Retina (tissue), 1 donor: Measurements from ENCODE around the gene UPK2.

Experiments used
- DNase-seq: peaks from one replicate; pipeline ENCODE4 v3.0.0-alpha.2; 2016

Gene UPK2

DNA sequence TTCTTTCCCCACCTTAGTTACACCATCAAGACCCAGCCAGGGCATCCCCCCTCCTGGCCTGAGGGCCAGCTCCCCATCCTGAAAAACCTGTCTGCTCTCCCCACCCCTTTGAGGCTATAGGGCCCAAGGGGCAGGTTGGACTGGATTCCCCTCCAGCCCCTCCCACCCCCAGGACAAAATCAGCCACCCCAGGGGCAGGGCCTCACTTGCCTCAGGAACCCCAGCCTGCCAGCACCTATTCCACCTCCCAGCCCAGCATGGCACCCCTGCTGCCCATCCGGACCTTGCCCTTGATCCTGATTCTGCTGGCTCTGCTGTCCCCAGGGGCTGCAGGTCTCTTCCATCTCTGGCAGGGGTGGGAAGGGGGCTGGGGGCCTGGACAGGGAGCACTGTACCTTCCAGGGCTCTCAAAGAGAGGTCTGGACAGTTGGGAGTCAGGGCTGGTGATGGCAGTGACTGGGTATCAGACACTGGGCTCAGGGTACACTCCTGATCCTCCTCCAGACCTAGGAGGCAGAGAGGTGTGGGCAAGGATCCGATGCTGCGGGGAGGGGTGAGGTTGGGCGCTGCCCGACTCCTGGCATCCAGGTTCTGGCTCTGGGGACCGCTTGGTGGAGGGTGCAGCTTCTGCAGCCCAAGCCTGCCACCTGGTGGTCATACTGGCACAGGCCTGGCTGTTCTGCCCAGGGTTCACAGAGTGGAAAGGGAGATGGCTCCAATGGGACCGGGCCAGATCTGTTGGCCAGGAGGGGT is at the start of gene UPK2:
Gene UPK2, plus strand, starts transcription at position 205 of the 753 bp plus-strand sequence. Its CDS starts 53 bp downstream, at position 258.
- peak; percentile 92 for DNase-seq

DNA sequence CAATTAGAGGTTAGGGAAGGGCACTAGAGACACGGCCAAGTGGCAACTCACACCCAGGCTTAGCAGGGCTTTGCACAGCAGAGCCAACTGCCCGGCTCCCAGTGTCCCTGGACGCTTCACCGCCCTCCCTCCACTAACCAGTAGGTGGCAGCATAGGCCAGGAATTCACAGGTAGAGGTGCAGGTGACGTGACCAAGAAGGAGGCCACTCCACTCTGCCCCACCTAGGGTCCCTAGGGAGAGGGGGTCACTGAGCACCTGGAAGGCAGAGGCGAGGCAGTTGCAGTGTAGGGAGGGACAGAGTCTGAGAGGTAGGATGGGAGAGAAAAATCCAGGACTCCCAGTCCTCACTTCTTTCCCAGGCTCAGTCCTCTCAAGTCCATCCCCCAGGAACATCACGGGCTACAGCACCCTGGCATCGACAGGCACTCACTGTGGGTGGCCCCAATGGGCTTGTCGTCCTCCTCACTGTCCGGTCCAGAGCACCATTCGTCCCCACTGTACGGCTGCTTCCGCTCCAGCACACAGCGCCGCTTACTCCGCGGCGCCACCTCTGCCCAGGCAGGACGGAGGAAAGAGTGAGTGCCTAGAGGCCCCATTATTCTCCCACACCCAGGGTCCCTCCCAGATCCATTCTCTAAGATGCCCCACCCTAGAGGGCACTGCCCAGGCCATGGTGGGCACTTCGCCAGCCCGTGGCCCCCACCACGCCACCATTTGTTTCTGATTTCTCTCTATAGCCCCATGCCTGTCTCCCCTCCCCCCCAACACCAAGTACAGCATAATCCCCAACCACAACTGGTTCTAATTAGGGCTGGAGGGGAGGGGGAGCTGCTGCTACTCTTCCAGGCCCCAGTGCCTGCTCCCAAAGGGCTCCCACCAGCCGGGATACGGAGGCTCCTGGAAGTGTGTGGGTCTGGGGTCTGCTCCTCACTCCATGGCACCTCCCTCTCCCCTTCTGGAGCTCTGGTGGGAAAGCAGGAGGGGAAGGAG is 48.8 kb upstream of the UPK2 start:
- DNase-seq: peak; percentile 92

DNA sequence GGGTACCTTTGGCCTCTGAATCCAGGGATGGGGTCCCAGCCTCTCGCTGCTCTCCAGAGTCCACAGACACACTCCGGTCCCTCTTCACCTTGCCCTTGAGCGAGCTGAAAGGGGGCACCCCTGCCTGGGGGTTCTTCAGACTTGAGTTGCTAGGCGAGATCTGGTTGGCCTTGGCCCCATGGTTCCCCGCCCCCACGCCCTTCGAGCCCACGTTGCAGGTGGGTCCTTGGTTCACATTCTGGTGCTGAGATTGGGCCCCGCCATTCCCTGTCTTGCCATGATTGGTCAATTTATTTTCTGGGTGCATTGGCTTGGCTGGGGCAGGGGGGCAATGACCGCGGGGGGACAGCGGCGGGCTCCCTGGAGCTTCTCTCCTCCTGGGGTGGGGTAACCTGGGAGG is 47.8 kb upstream of the UPK2 start:
- no peak for DNase-seq

- peak; percentile 89 for DNase-seq
These were observed 47.0 kb upstream of the UPK2 start for GRCh38 chr11:118908901-118909618.

DNA sequence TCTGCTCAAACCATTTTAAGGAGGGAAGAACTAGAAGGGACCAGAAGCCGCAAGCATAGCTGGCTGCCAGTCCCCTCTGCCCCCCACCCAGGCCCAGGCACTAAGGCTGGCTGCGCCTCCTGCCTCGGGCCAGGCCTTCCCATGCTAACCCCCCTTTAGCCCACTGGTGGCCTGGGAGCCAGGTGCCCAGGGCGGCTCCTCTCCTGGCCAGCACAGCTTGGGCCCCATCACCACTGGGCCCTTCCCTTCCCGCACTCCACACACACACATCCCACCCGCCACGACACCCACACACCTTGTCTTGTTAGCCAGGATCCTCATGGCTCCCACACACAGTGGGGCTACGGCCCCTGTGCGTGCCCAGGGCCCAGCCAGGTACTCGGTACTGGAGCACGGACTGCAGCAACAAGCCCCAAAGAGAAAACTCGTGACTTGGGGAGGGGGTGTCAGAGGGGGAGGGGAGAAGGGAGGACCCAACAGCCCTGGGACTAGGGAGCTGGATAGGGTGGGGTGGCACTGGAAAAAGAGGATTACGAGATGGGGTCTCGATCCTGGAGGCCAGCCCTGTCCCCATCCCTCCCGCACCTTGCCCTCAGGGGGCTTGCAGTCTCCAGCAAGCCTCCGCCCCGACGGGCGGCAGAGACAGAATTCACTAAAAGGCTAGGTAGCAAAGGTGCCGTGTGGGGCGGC is 46.3 kb upstream of the UPK2 start:
- no peak for DNase-seq

- DNase-seq: peak; percentile 82
These were observed 45.6 kb upstream of the UPK2 start for GRCh38 chr11:118910309-118911112.

DNA sequence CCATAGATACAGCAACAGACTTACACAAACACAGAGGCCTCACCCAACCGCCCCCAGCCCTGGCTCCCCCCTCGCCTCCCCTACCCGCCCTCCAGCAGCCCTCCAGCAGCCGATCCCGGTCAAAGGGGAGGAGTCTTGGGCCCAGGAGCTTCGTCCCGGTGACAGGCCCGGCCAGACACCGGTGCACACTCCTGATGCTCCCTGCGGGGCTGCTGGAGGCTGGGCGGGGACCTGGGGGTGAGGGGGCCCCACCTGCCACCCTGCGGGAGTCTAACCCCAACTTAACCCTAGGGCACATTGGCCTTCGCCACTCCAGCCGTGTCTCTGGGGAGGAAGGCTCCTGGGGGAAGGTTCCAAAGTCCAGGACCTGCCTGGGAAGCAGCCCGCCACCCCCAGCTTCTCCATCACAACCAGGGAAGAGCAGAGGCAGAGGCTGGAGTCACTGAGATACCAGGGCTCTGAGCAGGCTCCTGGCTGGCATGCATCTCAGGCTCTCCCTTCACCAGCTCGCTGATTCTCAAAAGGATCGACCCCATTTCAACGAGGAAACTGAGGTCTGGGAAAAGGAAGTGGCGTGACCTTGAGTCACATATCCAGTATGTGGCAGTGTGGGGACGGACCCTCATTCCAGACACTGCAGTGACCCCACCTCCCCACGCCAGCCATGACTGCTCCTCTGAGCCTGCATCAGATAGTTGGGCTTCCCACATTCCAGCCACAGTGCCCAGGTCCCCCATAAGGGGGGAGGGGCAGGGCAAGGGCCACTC is 44.8 kb upstream of the UPK2 start:
- peak; percentile 53 for DNase-seq

DNA sequence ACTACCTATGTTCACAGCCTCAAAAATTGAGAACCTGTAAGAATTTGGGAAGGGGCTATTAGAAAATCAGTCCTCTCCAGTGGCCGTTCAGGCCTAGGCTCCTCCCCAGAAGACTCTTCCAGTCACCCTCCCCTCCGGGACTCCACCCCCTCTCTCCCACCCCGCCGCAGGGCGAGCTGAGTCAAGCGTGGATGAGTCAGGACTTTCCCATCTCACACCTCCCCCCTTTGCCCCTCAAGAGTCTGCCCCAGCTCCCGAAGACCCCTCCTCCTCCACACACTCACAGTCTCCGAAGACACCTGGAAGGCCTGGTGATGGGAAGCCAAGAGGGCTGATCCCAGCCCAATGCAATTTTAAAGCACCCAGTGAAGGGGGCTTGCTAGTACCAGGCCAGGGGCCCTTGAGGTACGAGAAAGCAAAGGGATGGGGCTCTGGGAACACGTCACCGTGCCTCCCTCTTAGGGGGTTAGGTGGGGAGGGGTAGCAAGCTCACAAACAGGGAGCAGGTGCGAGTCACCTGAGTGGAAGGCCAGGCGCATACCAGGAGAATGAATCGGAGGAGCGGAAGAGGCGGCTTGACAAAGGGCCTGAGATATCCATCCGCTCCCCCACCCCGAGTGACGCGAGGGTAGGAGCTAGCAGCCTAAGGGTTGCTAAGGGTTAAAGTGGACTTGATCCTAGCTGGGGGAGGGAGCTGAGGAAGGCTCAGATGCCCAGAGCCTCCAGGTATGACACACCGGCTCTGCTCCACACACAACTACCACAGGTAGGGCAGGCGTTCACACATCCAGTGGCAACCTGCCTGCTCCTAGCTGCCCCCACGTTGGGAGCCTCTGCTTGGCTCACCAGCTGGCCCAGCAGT is 44.0 kb upstream of the UPK2 start:
- peak; percentile 55 for DNase-seq

GRCh38 chr11:118912742-118913410 is 43.2 kb upstream of the UPK2 start:
- no peak for DNase-seq

GRCh38 chr11:118913411-118914125 is 42.5 kb upstream of the UPK2 start:
- DNase-seq: no peak

- peak; percentile 75 for DNase-seq
These were observed 41.8 kb upstream of the UPK2 start for GRCh38 chr11:118914178-118914918.

DNA sequence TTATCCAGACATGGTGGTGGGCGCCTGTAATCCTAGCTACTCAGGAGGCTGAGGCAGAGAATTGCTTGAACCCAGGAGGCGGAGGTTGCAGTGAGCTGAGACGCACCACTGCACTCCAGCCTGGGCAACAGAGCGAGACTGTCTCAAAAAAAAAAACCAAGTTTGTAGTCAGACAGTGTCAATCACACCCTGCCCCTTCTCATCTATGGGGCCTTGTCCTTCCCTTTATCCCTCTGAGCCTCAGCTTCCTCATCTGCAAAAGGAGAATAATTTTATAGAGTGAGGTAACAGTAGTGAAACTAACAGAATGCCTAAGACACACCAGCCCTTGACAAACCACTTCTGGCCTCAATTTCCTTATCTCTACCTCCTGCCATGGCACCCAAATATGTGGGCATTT is 41.1 kb upstream of the UPK2 start:
- DNase-seq: no peak

GRCh38 chr11:118915396-118915795 is 40.7 kb upstream of the UPK2 start:
- no peak for DNase-seq

DNA sequence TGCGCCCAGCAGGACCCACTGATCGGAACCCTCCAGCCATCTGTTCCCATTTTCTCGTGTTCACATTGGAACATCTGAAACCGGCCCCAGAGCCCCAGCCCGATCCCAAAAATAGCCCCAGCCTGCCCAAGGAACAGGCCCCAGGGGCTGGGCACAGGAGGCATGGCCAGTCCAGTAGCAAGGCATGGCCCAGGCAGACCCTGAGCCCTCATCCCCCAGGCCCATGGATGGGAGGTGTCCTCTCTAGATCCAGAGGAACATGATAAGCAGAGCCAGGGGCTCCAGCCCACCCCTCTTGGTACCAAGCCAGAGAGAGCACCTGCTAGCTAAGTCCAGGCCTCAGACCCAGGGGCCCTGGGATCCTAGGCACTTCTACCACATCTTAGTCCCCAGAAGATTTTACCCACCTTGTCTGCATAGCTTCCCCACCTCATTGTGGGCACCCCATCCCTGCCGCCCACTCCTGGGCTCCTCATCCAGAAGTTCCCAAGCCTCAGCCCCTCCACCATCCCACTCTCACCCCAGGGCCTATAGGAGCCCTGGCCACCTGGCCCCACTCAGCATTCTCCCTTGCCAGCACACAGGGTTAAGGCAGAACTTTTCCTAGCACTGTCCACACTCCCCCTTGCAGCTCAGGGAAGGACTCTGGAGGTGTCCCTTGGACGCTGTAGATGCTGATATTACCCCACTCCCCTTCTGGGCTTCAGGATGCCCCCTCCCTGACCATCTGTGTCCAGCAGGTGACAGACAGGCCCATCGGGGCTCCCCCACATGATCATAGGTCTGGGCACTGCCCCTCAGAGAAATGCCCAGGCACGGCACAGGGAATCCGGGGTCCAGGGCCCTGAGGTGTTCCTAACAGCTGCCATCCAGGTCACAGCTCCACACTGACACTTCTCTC is 39.9 kb upstream of the UPK2 start:
- no peak for DNase-seq

GRCh38 chr11:118916842-118917388 is 39.2 kb upstream of the UPK2 start:
- peak; percentile 43 for DNase-seq

- DNase-seq: no peak
These were observed 38.5 kb upstream of the UPK2 start for GRCh38 chr11:118917481-118918127.
